Nephron progenitor cell (in vitro differentiated cells): Measurements from ENCODE around the gene TRAPPC2.
A peak's percentile ranks its signal among the peaks of the same experiment; 100 is the strongest.

Source experiments
- DNase-seq: peaks from one replicate; pipeline ENCODE4 v3.0.0; 2021
- H3K27ac Mint-ChIP-seq: 2 replicates; pipeline ENCODE4 v1.8.0; 2021; ENCODE audit warnings: mild to moderate bottlenecking, moderate library complexity, mixed read lengths
- H3K27me3 Mint-ChIP-seq: 2 replicates; pipeline ENCODE4 v1.8.0; 2021; ENCODE audit warnings: mild to moderate bottlenecking, low read depth, mixed read lengths; ENCODE audit not compliant: poor library complexity
- H3K36me3 Mint-ChIP-seq: 2 replicates; pipeline ENCODE4 v1.8.0; 2021; ENCODE audit warnings: low read depth, mixed read lengths
- H3K4me1 Mint-ChIP-seq: 2 replicates; pipeline ENCODE4 v1.8.0; 2021; ENCODE audit warnings: mixed read lengths
- H3K4me3 Mint-ChIP-seq: 2 replicates; pipeline ENCODE4 v1.8.0; 2021; ENCODE audit warnings: mild to moderate bottlenecking, moderate library complexity, mixed read lengths
- H3K9me3 Mint-ChIP-seq: 2 replicates; pipeline ENCODE4 v1.8.0; 2021; ENCODE audit warnings: mild to moderate bottlenecking, moderate library complexity, mixed read lengths
- CTCF ChIP-seq: fragments of 200-600 bp; sonication (generic); IDR thresholded peaks from 2 replicates; pipeline ENCODE4 v1.5.0; 2021; ENCODE audit warnings: antibody characterized with exemption

TRAPPC2 gene

GRCh38 chrX:13694359-13694758 is 40.1 kb downstream of the TRAPPC2 start:
- H3K4me3 Mint-ChIP-seq: no peak overlapping the region
- H3K4me1 Mint-ChIP-seq: peaks cover 49% of the 10 kb centered on the region
- H3K36me3 Mint-ChIP-seq: peaks cover 18% of the 10 kb centered on the region
- no peak for DNase-seq
- no peak overlapping the region for H3K27ac Mint-ChIP-seq
- no peaks in the 10 kb centered on the region for H3K27me3 Mint-ChIP-seq
- H3K9me3 Mint-ChIP-seq: peaks cover 24% of the 10 kb centered on the region
- TF ChIP-seq CTCF: no peak

GRCh38 chrX:13693341-13693961 is 41.0 kb downstream of the TRAPPC2 start:
- DNase-seq: no peak
- H3K4me1 Mint-ChIP-seq: peaks cover 52% of the 10 kb centered on the region
- no peak for TF ChIP-seq CTCF
- no peaks in the 10 kb centered on the region for H3K27me3 Mint-ChIP-seq
- peaks cover 15% of the 10 kb centered on the region for H3K36me3 Mint-ChIP-seq
- H3K9me3 Mint-ChIP-seq: peaks cover 23% of the 10 kb centered on the region
- H3K4me3 Mint-ChIP-seq: no peak overlapping the region
- H3K27ac Mint-ChIP-seq: no peak overlapping the region

GRCh38 chrX:13692771-13693231 is 41.6 kb downstream of the TRAPPC2 start:
- peaks cover 25% of the 10 kb centered on the region for H3K9me3 Mint-ChIP-seq
- no peak for DNase-seq
- peaks cover 15% of the 10 kb centered on the region for H3K36me3 Mint-ChIP-seq
- peak overlapping the region; percentile 15 for H3K4me3 Mint-ChIP-seq
- no peak overlapping the region for H3K27ac Mint-ChIP-seq
- no peak for TF ChIP-seq CTCF
- H3K4me1 Mint-ChIP-seq: peaks cover 50% of the 10 kb centered on the region
- no peaks in the 10 kb centered on the region for H3K27me3 Mint-ChIP-seq

GRCh38 chrX:13691841-13692371 is 42.5 kb downstream of the TRAPPC2 start:
- Mint-ChIP-seq H3K4me1 (peaks cover 50% of the 10 kb centered on the region), H3K27me3 (no peaks in the 10 kb centered on the region), H3K9me3 (peaks cover 29% of the 10 kb centered on the region), H3K4me3 (no peak overlapping the region), H3K36me3 (peaks cover 10% of the 10 kb centered on the region), H3K27ac (no peak overlapping the region)
- no peak for DNase-seq
- no peak for TF ChIP-seq CTCF

- no peak overlapping the region for H3K27ac Mint-ChIP-seq
- no peak for DNase-seq
- peaks cover 50% of the 10 kb centered on the region for H3K4me1 Mint-ChIP-seq
- H3K4me3 Mint-ChIP-seq: peak overlapping the region; percentile 95
- peaks cover 10% of the 10 kb centered on the region for H3K36me3 Mint-ChIP-seq
- H3K27me3 Mint-ChIP-seq: no peaks in the 10 kb centered on the region
- peaks cover 29% of the 10 kb centered on the region for H3K9me3 Mint-ChIP-seq
- no peak for TF ChIP-seq CTCF
Observed at GRCh38 chrX:13690836-13691235, 43.6 kb downstream of the TRAPPC2 start.

- DNase-seq: no peak
- H3K27ac Mint-ChIP-seq: peak overlapping the region; percentile 97
- peaks cover 41% of the 10 kb centered on the region for H3K4me1 Mint-ChIP-seq
- H3K36me3 Mint-ChIP-seq: peaks cover 5% of the 10 kb centered on the region
- peaks cover 28% of the 10 kb centered on the region for H3K9me3 Mint-ChIP-seq
- TF ChIP-seq CTCF: no peak
- H3K27me3 Mint-ChIP-seq: no peaks in the 10 kb centered on the region
- H3K4me3 Mint-ChIP-seq: peak overlapping the region; percentile 95
Observed at GRCh38 chrX:13689741-13690211, 44.6 kb downstream of the TRAPPC2 start.
